Measurements from ENCODE around the gene HILPDA. TPM values are rescaled to one million over a fixed set of nuclear protein-coding genes. Genes with fewer than 3 reads are reported as not detected.
"Not testable (repeated sequence)": the region's sequence is repeated elsewhere in the genome, so short reads cannot be mapped to it uniquely, and the experiment has no call there.

Gene HILPDA
- total and polyA plus RNA-seq, 2 donors (not counting 3 experiments of a cell fraction or from before 2014, with no cell fraction given): 14.4 to 21.7 TPM

DNA sequence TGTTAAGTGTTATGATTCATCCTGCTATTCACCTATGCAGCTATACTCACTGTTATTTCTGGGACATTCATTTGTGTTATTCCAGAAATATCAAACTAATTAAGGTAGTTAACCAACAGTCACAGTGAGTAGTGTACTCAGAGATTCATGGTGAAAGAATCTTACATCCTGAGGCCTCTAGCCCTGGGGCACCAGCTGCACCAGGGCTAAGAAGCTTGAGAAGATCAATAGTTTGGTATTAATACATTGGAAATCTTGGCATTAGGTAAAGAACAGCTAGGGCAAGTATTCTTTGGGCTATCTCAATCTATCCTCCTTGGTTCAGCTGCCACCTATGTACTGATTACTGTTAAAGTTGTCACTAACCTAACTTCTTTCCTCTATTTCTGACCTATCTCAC is 11.2 kb downstream of the HILPDA start:
- H3K79me2 ChIP-seq (ENCODE audit: control insufficient read depth, insufficient read depth, low read length); H3K9ac ChIP-seq (replicated peaks; ENCODE audit: extremely low read depth, insufficient read depth, low read length); H3K4me2 ChIP-seq (ENCODE audit: insufficient read depth, low read length); H3K4me3 ChIP-seq (replicated peaks in 1 of 3; ENCODE audit: insufficient read depth in 1 of 3, low read depth in 1 of 3, low read length in 3 of 3); H3K9me3 ChIP-seq (replicated peaks; ENCODE audit: control insufficient read depth, insufficient read depth, low read length); H3K9me1 ChIP-seq (replicated peaks; ENCODE audit: control insufficient read depth, extremely low read depth, insufficient read depth, low read length); H3K36me3 ChIP-seq (ENCODE audit: control insufficient read depth in 2 of 2, extremely low read depth in 1 of 2, insufficient read depth in 2 of 2, low read length in 2 of 2); FAIRE-seq; DNase-seq (ENCODE audit: low read depth, low spot score); H3K27ac ChIP-seq (ENCODE audit: insufficient read depth, low read depth, low read length); H3K27me3 ChIP-seq (ENCODE audit: control insufficient read depth in 2 of 2, insufficient read depth in 2 of 2, low read length in 2 of 2); H2AFZ ChIP-seq (ENCODE audit: low read depth, low read length); intact Hi-C loops (cut with micrococcal nuclease); BruUV-seq (replicated peaks); H4K20me1 ChIP-seq (replicated peaks; ENCODE audit: control insufficient read depth, extremely low read depth, insufficient read depth, low read length); H3K4me1 ChIP-seq (ENCODE audit: control insufficient read depth, extremely low read depth, insufficient read depth, low read length); dilution Hi-C loops (cut with MboI; ENCODE audit: extremely low pct_ligation_motif_present, low sequenced_read_pairs); POLR2A ChIA-PET: not testable (repeated sequence)
- CTCF ChIA-PET: interaction anchor here (3.2 kb wide), 1 partner anchor 40 kb away, joined by 18 read pairs; no protein-coding TSS in a partner anchor

DNA sequence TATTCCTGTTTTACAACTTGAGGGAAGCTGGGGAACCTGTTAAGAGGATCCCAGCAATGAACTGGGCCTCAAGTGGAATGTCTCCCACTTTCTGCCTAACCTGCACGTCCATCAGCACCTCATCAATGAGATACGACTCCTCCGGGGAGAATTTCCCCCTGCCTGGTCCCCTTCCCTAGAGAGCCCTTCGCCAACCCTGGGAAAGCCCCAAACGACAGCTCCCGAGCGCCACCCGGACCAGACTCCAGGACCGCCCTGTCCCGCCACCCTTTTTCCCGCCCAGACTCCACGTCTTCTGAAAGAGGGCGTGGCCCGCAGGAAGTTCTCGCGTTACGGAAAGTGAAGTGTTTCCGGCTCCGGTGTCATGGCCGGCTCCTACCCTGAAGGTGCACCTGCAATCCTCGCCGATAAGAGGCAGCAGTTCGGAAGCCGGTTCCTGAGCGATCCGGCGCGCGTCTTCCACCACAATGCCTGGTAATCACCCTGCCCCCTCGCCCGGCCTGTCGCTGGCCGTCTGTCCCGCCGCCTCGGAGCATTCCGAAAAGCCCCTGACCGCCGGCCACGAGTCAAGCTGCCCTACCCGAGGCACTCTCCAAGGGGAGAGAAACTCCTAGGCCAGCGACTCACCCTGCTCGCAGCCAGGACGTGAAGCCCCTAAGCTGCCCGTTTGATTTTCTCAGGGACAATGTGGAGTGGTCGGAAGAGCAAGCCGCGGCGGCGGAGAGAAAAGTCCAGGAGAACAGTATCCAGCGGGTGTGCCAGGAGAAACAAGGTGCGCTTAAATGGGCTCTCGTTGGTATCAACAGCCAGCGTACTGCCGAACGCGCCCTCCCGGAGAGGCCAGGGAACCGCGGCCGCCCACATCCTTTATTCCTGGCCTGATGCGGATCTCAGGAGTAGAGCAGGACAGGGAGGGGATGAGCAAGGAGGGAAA is 21.0 kb downstream of the HILPDA start, which contains the start of gene METTL2B:
Gene METTL2B, plus strand, starts transcription at position 347 of the 934 bp plus-strand sequence. Its CDS starts 18 bp downstream, at position 365.
- H3K9me3 ChIP-seq (replicated peaks; ENCODE audit: control insufficient read depth, insufficient read depth, low read length); H4K20me1 ChIP-seq (replicated peaks; ENCODE audit: control insufficient read depth, extremely low read depth, insufficient read depth, low read length); H3K4me1 ChIP-seq (ENCODE audit: control insufficient read depth, extremely low read depth, insufficient read depth, low read length); dilution Hi-C loops (cut with MboI; ENCODE audit: extremely low pct_ligation_motif_present, low sequenced_read_pairs); H3K9me1 ChIP-seq (replicated peaks; ENCODE audit: control insufficient read depth, extremely low read depth, insufficient read depth, low read length); H3K27me3 ChIP-seq (ENCODE audit: control insufficient read depth in 2 of 2, insufficient read depth in 2 of 2, low read length in 2 of 2); POLR2A ChIA-PET; H3K36me3 ChIP-seq (ENCODE audit: control insufficient read depth in 2 of 2, extremely low read depth in 1 of 2, insufficient read depth in 2 of 2, low read length in 2 of 2): not testable (repeated sequence)
- FAIRE-seq (peak; percentile 92), DNase-seq (ENCODE audit: low read depth, low spot score) (peak; percentile 95)
- TSS peak; percentile 54 for BruUV-seq (replicated peaks)
- Histone ChIP-seq H2AFZ (ENCODE audit: low read depth, low read length) (peak within 1 kb of the TSS; percentile 94), H3K4me2 (ENCODE audit: insufficient read depth, low read length) (peak within 1 kb of the TSS; percentile 95), H3K79me2 (ENCODE audit: control insufficient read depth, insufficient read depth, low read length) (peaks cover 20% of the 10 kb centered on the region), H3K4me3 (replicated peaks in 1 of 3; ENCODE audit: insufficient read depth in 1 of 3, low read depth in 1 of 3, low read length in 3 of 3) (peak within 1 kb of the TSS; percentile 73 to 94 (median 91)), H3K9ac (replicated peaks; ENCODE audit: extremely low read depth, insufficient read depth, low read length) (peak within 1 kb of the TSS; percentile 83), H3K27ac (ENCODE audit: insufficient read depth, low read depth, low read length) (peak within 1 kb of the TSS; percentile 85)
- TF ChIP-seq POLR2AphosphoS5 (IDR thresholded peaks at IDR 0.05; ENCODE audit: insufficient read depth, low read depth, low read length) (peak; percentile 55), POLR2A (IDR thresholded peaks at IDR 0.05; ENCODE audit: low read depth, low read length) (peak; percentile 36)
- TF ChIP-seq, protein P1, sequence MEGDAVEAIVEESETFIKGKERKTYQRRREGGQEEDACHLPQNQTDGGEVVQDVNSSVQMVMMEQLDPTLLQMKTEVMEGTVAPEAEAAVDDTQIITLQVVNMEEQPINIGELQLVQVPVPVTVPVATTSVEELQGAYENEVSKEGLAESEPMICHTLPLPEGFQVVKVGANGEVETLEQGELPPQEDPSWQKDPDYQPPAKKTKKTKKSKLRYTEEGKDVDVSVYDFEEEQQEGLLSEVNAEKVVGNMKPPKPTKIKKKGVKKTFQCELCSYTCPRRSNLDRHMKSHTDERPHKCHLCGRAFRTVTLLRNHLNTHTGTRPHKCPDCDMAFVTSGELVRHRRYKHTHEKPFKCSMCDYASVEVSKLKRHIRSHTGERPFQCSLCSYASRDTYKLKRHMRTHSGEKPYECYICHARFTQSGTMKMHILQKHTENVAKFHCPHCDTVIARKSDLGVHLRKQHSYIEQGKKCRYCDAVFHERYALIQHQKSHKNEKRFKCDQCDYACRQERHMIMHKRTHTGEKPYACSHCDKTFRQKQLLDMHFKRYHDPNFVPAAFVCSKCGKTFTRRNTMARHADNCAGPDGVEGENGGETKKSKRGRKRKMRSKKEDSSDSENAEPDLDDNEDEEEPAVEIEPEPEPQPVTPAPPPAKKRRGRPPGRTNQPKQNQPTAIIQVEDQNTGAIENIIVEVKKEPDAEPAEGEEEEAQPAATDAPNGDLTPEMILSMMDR (IDR thresholded peaks at IDR 0.05; ENCODE audit: extremely low read depth in 1 of 2, insufficient read depth in 1 of 2, low read depth in 1 of 2, low read length in 2 of 2): peak; percentile 13 to 54
- intact Hi-C loops (cut with micrococcal nuclease): loop anchor here (1.0 to 5.0 kb wide), 2 partner anchors 55 to 406 kb away; no protein-coding TSS in a partner anchor
- CTCF ChIA-PET: interaction anchor here (0.5 to 2.2 kb wide), 2 partner anchors 15 to 129 kb away, joined by 3 to 7 read pairs; no protein-coding TSS in a partner anchor

DNA sequence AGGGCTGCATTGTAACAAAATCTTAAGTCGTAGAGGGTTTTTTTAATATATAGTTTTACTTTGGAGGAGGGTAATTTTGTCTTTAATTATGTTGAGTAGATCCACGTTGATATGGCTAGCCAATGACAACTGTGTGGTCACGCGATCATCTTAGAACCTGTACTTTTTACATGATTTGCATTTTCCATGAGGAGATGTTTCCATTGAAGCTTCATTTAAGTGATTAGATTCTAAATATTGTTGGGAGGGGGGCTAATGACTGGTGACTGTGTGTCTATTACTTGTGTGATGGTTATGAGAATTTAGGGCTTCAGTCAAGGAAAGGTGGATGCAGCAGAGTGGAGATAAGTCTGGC is 21.6 kb downstream of the HILPDA start:
- FAIRE-seq; BruUV-seq (replicated peaks); H3K4me1 ChIP-seq (ENCODE audit: control insufficient read depth, extremely low read depth, insufficient read depth, low read length); H3K36me3 ChIP-seq (ENCODE audit: control insufficient read depth in 2 of 2, extremely low read depth in 1 of 2, insufficient read depth in 2 of 2, low read length in 2 of 2); dilution Hi-C loops (cut with MboI; ENCODE audit: extremely low pct_ligation_motif_present, low sequenced_read_pairs); H3K9me1 ChIP-seq (replicated peaks; ENCODE audit: control insufficient read depth, extremely low read depth, insufficient read depth, low read length); H3K9me3 ChIP-seq (replicated peaks; ENCODE audit: control insufficient read depth, insufficient read depth, low read length); H4K20me1 ChIP-seq (replicated peaks; ENCODE audit: control insufficient read depth, extremely low read depth, insufficient read depth, low read length); POLR2A ChIA-PET; H3K27me3 ChIP-seq (ENCODE audit: control insufficient read depth in 2 of 2, insufficient read depth in 2 of 2, low read length in 2 of 2); DNase-seq (ENCODE audit: low read depth, low spot score): not testable (repeated sequence)
- H3K27ac ChIP-seq (ENCODE audit: insufficient read depth, low read depth, low read length): peak overlapping the region; percentile 85
- H3K4me3 ChIP-seq (replicated peaks in 1 of 3; ENCODE audit: insufficient read depth in 1 of 3, low read depth in 1 of 3, low read length in 3 of 3): peak overlapping the region; percentile 73 to 94 (median 91)
- intact Hi-C loops (cut with micrococcal nuclease): loop anchor here (5.0 kb wide), 1 partner anchor 405 kb away; no protein-coding TSS in a partner anchor
- H3K4me2 ChIP-seq (ENCODE audit: insufficient read depth, low read length): peak overlapping the region; percentile 95
- CTCF ChIA-PET: interaction anchor here (0.5 kb wide), 1 partner anchor 128 kb away, joined by 3 read pairs; no protein-coding TSS in a partner anchor
- peak overlapping the region; percentile 83 for H3K9ac ChIP-seq (replicated peaks; ENCODE audit: extremely low read depth, insufficient read depth, low read length)
- H2AFZ ChIP-seq (ENCODE audit: low read depth, low read length): peak overlapping the region; percentile 94
- H3K79me2 ChIP-seq (ENCODE audit: control insufficient read depth, insufficient read depth, low read length): peaks cover 20% of the 10 kb centered on the region

Data from endothelial cell of umbilical vein (primary cell).